ENCODE results near the gene FHL2.

- no peak for TF ChIP-seq POLR2A (IDR thresholded peaks at IDR 0.05; ENCODE audit: low read length)
- no peak for TF ChIP-seq GATA1 (IDR thresholded peaks at IDR 0.05; ENCODE audit: low read depth, low read length)
These were observed 68.0 kb downstream of the FHL2 start for GRCh38 chr2:105330681-105331375.

All from erythroblast (primary cell).